Measurements from ENCODE around the gene MED8. TPM values are rescaled to one million over a fixed set of nuclear protein-coding genes. Genes with fewer than 3 reads are reported as not detected.
A peak's percentile ranks its signal among the peaks of the same experiment; 100 is the strongest.
"Not testable (repeated sequence)": the region's sequence is repeated elsewhere in the genome, so short reads cannot be mapped to it uniquely, and the experiment has no call there.

MED8 gene
- total and polyA plus RNA-seq, 3 experiments from 2014 or later, result 36.7 to 41.3 (median 40.5) TPM

DNA sequence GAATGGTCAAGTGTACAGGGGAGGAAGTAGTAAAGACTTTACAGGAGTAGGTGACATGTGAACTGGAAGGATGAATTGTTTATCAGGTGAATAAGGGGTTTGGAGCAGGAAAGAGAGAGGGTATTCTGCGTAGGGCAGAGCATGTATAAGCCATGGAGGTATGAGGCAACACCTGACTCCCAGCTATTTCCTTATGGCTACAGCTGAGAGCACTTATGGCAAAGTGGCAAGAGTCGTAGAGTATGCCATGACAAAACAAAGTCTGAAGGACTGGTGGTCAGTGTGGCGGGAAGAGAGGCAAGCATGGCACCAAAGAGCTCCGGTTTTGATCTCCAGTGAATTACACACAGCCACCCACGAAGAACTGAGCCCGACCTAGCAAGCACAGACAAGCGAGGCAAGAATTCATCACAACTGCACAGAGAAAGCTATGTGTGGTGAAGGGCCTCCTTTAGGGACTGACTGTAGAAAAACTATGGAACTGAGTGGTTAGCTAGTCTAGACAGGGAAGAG, 12.8 kb downstream of the MED8 start:
- no peaks in the 10 kb centered on the region for H3K9me3 ChIP-seq (ENCODE audit: low read length)
- CTCF ChIA-PET, result interaction anchor here (1.4 to 2.3 kb wide), 2 partner anchors 10 to 38 kb away, joined by 3 to 7 read pairs; no protein-coding TSS in a partner anchor
- Mint-ChIP-seq H3K27me3 (no peaks in the 10 kb centered on the region), H3K4me3 (no peak overlapping the region), H3K9me3 (no peaks in the 10 kb centered on the region), H3K27ac (peak overlapping the region in 3 of 8 donors; percentile 1 to 81 (median 4)), H3K4me1 (peaks cover 0 to 15% (median 3%) of the 10 kb centered on the region in 3 donors), H3K36me3 (peaks cover 0 to 19% (median 2%) of the 10 kb centered on the region in 3 donors)
- no peak overlapping the region for H3K4me3 ChIP-seq (ENCODE audit: low read length)
- H3K4me1 ChIP-seq (ENCODE audit: insufficient read depth, low read length), result no peaks in the 10 kb centered on the region
- H3K27me3 ChIP-seq (ENCODE audit: insufficient read depth, low read length, poor library complexity, severe bottlenecking), result no peaks in the 10 kb centered on the region
- no peak for DNase-seq
- H3K27ac ChIP-seq (ENCODE audit: low read depth, low read length), result no peak overlapping the region
- no peaks in the 10 kb centered on the region for H3K36me3 ChIP-seq (ENCODE audit: insufficient read depth, low read length)
- POLR2A ChIA-PET, result no interaction called here

DNA sequence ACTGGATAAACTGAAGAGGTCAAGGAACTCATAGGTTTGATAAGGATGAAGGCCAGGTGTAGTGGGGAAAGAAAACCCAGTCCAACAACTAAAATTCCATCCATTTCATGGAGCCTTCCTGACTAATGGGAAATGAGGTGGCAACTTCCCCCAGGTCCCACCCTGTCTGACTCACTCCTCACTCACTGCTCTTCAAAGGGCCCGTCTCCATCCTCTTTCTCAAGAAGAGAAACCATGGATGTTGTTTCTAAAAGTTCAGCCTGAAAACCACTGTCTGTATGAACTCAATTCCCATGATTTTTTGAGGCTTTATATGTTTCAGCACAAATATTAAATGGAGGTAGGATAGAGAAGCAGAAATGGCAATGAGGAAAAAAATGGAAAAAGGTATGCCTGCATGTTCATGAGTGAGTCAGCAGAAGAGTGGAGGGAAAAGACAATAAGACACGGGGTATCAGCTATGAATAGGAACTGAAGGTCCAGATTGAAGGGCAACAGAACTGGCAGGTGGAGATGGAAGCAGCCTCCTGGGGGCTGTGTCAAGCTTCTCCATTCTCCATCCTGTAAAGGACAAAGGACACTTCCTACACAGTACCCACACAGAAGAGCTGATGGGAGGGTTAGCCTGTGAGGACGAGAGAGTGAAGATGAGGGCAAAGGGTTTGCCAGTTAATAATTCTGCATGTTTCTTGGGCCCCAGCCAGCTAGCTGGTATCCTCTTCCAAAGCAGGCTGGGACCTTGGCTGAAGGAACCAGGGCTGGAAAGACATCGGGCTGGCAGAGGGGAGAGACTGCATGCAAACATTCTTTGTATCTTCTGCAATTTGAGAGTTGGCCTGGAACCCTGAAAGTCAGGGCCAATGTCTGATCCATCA, 16.3 kb downstream of the MED8 start:
- Mint-ChIP-seq H3K27ac (no peak overlapping the region), H3K27me3 (no peaks in the 10 kb centered on the region), H3K36me3 (peaks cover 0 to 5% (median 0%) of the 10 kb centered on the region in 3 donors), H3K4me1 (peaks cover 14 to 32% (median 22%) of the 10 kb centered on the region in 3 donors), H3K4me3 (no peak overlapping the region), H3K9me3 (no peaks in the 10 kb centered on the region)
- no peak overlapping the region for H3K4me3 ChIP-seq (ENCODE audit: low read length)
- ChIA-PET CTCF (no interaction called here), POLR2A (no interaction called here)
- no peak overlapping the region for H3K27ac ChIP-seq (ENCODE audit: low read depth, low read length)
- no peaks in the 10 kb centered on the region for H3K27me3 ChIP-seq (ENCODE audit: insufficient read depth, low read length, poor library complexity, severe bottlenecking)
- no peaks in the 10 kb centered on the region for H3K36me3 ChIP-seq (ENCODE audit: insufficient read depth, low read length)
- no peak for DNase-seq
- H3K4me1 ChIP-seq (ENCODE audit: insufficient read depth, low read length), result peaks cover 7% of the 10 kb centered on the region
- H3K9me3 ChIP-seq (ENCODE audit: low read length), result no peaks in the 10 kb centered on the region

DNA sequence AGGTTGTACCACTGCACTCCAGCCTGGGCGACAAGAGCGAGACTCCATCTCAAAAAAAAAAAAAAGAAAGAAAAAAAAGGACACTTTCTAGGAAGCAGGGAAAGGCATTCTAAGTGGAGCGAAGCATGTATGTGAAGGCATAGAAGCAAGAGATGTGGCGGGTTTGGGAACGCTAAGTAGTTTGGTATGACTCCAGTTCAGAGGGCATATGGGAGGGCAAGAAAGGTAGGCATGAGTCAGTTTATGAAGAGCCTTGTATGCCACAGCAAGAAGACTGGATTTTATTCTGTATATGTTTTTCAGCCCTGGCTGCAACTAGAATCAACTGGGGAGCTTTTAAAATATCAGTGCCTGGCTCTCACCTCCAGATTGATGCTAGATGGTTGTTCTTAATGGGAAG, 17.4 kb downstream of the MED8 start:
- H3K4me3 ChIP-seq (ENCODE audit: low read length), result no peak overlapping the region
- no peak overlapping the region for H3K27ac Mint-ChIP-seq
- CTCF ChIA-PET, result no interaction called here

DNA sequence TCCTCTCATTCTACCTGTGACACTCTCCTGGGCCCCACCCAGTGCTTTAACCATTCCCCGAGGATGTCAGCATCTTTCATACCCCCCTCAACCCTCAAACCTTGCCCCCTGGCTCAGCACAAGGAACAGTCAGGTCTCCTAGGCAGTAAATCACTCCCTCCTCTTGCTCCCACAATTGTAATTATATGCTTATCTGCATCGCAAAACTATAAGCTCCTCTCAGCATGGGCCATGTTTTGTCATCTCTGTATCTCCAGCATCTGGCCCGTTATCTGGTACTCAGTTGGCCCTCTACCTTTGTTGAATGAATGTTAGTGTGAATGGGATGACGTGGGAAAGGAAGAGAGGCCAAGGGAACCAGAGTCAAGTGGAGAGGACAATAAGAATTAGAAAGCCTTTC, 19.0 kb downstream of the MED8 start:
- H3K27me3 Mint-ChIP-seq, result no peaks in the 10 kb centered on the region
- Histone ChIP-seq H3K27ac (ENCODE audit: low read depth, low read length) (no peak overlapping the region), H3K27me3 (ENCODE audit: insufficient read depth, low read length, poor library complexity, severe bottlenecking) (no peaks in the 10 kb centered on the region), H3K4me1 (ENCODE audit: insufficient read depth, low read length) (peaks cover 20% of the 10 kb centered on the region), H3K36me3 (ENCODE audit: insufficient read depth, low read length) (no peaks in the 10 kb centered on the region), H3K9me3 (ENCODE audit: low read length) (no peaks in the 10 kb centered on the region), H3K4me3 (ENCODE audit: low read length) (no peak overlapping the region)
- H3K36me3 Mint-ChIP-seq, result peaks cover 0 to 12% (median under 1%) of the 10 kb centered on the region in 3 donors
- H3K4me1 Mint-ChIP-seq, result peaks cover 28 to 42% (median 37%) of the 10 kb centered on the region in 3 donors
- H3K4me3 Mint-ChIP-seq, result peak overlapping the region in 4 of 7 donors; percentile 59 to 80 (median 70)
- POLR2A ChIA-PET, result interaction anchor here (0.9 kb wide), 1 partner anchor 337 kb away, joined by 3 read pairs; the partner anchor contains the start of gene ST3GAL3
- CTCF ChIA-PET, result interaction anchor here (1.2 kb wide), 1 partner anchor 12 kb away, joined by 3 read pairs; no protein-coding TSS in a partner anchor
- no peak for DNase-seq
- H3K9me3 Mint-ChIP-seq, result no peaks in the 10 kb centered on the region
- peak overlapping the region in 5 of 8 donors; percentile 35 to 90 (median 69) for H3K27ac Mint-ChIP-seq

More for the DNA sequence above, 17.4 kb downstream of the MED8 start:
- no peaks in the 10 kb centered on the region for H3K9me3 Mint-ChIP-seq
- no peaks in the 10 kb centered on the region for H3K9me3 ChIP-seq (ENCODE audit: low read length)
- POLR2A ChIA-PET, result no interaction called here
- H3K36me3 ChIP-seq (ENCODE audit: insufficient read depth, low read length), result no peaks in the 10 kb centered on the region
- H3K4me1 ChIP-seq (ENCODE audit: insufficient read depth, low read length), result peaks cover 7% of the 10 kb centered on the region
- peaks cover 17 to 34% (median 26%) of the 10 kb centered on the region in 3 donors for H3K4me1 Mint-ChIP-seq
- H3K27ac ChIP-seq (ENCODE audit: low read depth, low read length), result no peak overlapping the region
- no peak for DNase-seq
- H3K27me3 Mint-ChIP-seq, result no peaks in the 10 kb centered on the region
- peaks cover 0 to 5% (median 0%) of the 10 kb centered on the region in 3 donors for H3K36me3 Mint-ChIP-seq
- H3K27me3 ChIP-seq (ENCODE audit: insufficient read depth, low read length, poor library complexity, severe bottlenecking), result no peaks in the 10 kb centered on the region
- no peak overlapping the region for H3K4me3 Mint-ChIP-seq

DNA sequence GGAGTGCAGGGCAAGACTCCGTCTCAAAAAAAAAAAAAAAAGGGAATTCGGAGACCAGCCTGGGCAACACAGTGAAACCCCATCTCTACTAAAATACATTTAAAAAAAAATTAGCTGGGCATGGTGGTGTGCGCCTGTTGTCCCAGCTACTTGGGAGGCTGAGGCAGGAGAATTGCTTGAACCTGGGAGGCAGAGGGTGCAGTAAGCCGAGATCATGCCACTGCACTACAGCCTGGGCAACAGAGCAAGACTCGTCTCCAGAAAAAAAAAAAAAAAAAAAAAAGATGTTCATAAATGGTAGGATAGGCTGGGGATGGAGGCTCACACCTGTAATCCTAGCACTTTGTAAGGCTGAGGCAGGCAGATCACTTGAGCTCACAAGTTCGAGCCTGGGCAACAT, 19.8 kb downstream of the MED8 start:
- H3K4me3 Mint-ChIP-seq, result peak overlapping the region in 1 of 7 donors; percentile 64

DNA sequence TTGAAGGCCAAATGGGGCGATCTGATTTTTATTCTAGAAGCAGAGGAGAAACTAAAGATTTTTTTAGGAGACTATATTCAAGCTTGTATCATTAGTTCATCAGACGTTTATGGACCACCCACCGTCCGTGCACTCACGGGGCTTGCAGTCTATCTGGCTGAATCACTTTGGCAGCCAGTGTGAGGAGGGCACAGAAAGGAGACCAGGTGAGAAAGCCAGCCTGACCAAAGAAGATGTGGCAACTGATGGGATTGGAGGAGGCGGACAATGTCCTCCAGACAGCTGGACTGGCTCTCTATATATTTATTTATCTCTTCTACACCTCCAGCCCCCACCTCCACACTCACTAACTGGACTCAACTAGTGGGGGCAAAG, 21.0 kb downstream of the MED8 start:
- peaks cover 0 to 31% (median 10%) of the 10 kb centered on the region in 3 donors for H3K36me3 Mint-ChIP-seq
- peak overlapping the region; percentile 86 to 91 (median 89) for H3K4me3 Mint-ChIP-seq
- CTCF ChIA-PET, result interaction anchor here (0.9 to 1.4 kb wide), 5 partner anchors 10 to 140 kb away, joined by 3 to 10 read pairs (median 4); partner anchors contain the start of genes CDC20, MED8 and SZT2
- Histone ChIP-seq H3K4me1 (ENCODE audit: insufficient read depth, low read length) (peaks cover 20% of the 10 kb centered on the region), H3K27me3 (ENCODE audit: insufficient read depth, low read length, poor library complexity, severe bottlenecking) (no peaks in the 10 kb centered on the region), H3K36me3 (ENCODE audit: insufficient read depth, low read length) (peaks cover 19% of the 10 kb centered on the region), H3K27ac (ENCODE audit: low read depth, low read length) (peak overlapping the region; percentile 67), H3K9me3 (ENCODE audit: low read length) (no peaks in the 10 kb centered on the region), H3K4me3 (ENCODE audit: low read length) (peak overlapping the region; percentile 76)
- peaks cover 37 to 49% (median 44%) of the 10 kb centered on the region in 3 donors for H3K4me1 Mint-ChIP-seq
- no peaks in the 10 kb centered on the region for H3K9me3 Mint-ChIP-seq
- no peaks in the 10 kb centered on the region for H3K27me3 Mint-ChIP-seq
- H3K27ac Mint-ChIP-seq, result peak overlapping the region; percentile 39 to 96 (median 92)
- no peak for DNase-seq
- POLR2A ChIA-PET, result interaction anchor here (0.7 to 2.2 kb wide), 3 partner anchors 10 to 281 kb away, joined by 3 to 11 read pairs (median 8); partner anchors contain the start of gene CDC20

More for the DNA sequence above, 19.8 kb downstream of the MED8 start:
- not testable (repeated sequence) for H3K27ac ChIP-seq (ENCODE audit: low read depth, low read length); H3K36me3 ChIP-seq (ENCODE audit: insufficient read depth, low read length); DNase-seq; H3K4me3 ChIP-seq (ENCODE audit: low read length); H3K27me3 ChIP-seq (ENCODE audit: insufficient read depth, low read length, poor library complexity, severe bottlenecking); H3K9me3 Mint-ChIP-seq; H3K27me3 Mint-ChIP-seq; H3K9me3 ChIP-seq (ENCODE audit: low read length); H3K27ac Mint-ChIP-seq
- POLR2A ChIA-PET, result interaction anchor here (0.9 kb wide), 1 partner anchor 337 kb away, joined by 3 read pairs; the partner anchor contains the start of gene ST3GAL3
- Mint-ChIP-seq H3K4me1 (peaks cover 34 to 49% (median 44%) of the 10 kb centered on the region in 3 donors), H3K36me3 (peaks cover 0 to 19% (median 6%) of the 10 kb centered on the region in 3 donors)
- CTCF ChIA-PET, result interaction anchor here (1.2 kb wide), 1 partner anchor 12 kb away, joined by 3 read pairs; no protein-coding TSS in a partner anchor
- peaks cover 20% of the 10 kb centered on the region for H3K4me1 ChIP-seq (ENCODE audit: insufficient read depth, low read length)

DNA sequence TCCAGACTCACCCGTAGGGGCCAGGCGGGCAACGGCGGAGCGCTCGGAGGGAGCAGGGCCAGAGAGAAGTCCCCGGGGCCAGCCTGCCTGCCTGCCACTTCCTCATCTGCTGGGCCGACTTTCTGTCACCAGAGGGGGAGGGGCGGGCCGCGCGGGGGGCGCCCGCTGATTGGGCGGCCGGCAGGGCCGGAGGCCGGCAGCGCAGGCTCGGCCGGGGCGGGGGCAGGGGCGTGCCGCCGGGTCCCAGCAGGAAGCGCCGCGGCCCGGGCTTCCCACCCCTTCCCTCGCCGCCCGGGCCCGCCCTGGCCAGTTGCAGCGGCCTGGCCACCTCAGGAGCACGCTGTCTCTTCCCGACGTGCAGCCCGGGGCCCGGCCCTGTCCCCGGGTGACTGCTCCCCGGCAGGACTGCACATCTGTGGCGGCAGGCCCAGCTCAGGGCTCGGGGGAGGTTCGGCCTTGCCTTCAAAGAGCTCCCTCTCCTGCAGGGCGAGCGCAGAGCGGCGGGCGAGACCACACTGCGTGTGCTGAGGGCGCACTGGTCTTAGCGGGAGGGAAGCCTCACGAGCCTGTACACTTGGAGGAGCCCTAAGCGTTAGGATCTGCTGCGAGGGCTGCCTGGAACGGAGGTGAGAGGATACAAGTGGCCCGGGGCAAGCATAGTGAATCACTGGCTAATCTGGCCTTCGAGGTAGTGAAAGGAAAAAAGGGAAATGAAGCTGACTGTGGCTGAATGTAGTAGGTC, 21.5 kb downstream of the MED8 start, which contains the start of gene ELOVL1:
Gene ELOVL1 (minus strand): TSS at position 108 of the 742 bp plus-strand sequence. CDS start 2,402 bp downstream, outside the sequence.
- Mint-ChIP-seq H3K36me3 (peaks cover 0 to 36% (median 11%) of the 10 kb centered on the region in 3 donors), H3K27ac (peak within 1 kb of the TSS; percentile 88 to 96 (median 94)), H3K4me1 (peaks cover 37 to 49% (median 44%) of the 10 kb centered on the region in 3 donors), H3K4me3 (peak within 1 kb of the TSS; percentile 88 to 94 (median 91)), H3K9me3 (no peaks in the 10 kb centered on the region), H3K27me3 (no peaks in the 10 kb centered on the region)
- Histone ChIP-seq H3K27ac (ENCODE audit: low read depth, low read length) (peak within 1 kb of the TSS; percentile 72), H3K4me3 (ENCODE audit: low read length) (peak within 1 kb of the TSS; percentile 83), H3K27me3 (ENCODE audit: insufficient read depth, low read length, poor library complexity, severe bottlenecking) (no peaks in the 10 kb centered on the region), H3K9me3 (ENCODE audit: low read length) (no peaks in the 10 kb centered on the region), H3K36me3 (ENCODE audit: insufficient read depth, low read length) (peaks cover 24% of the 10 kb centered on the region), H3K4me1 (ENCODE audit: insufficient read depth, low read length) (peaks cover 20% of the 10 kb centered on the region)
- DNase-seq, result peak; percentile 68 to 86 (median 82)
- CTCF ChIA-PET, result interaction anchor here (0.9 to 1.4 kb wide), 6 partner anchors 10 to 139 kb away, joined by 3 to 10 read pairs (median 4); partner anchors contain the start of genes CDC20, MED8 and SZT2
- POLR2A ChIA-PET, result interaction anchor here (0.7 to 2.2 kb wide), 3 partner anchors 9 to 22 kb away, joined by 3 to 11 read pairs (median 8); partner anchors contain the start of gene CDC20

Data from CD8-positive, alpha-beta memory T cell (primary cell).